T-helper 9 cell (primary cell): ENCODE measurements around the gene SAYSD1.

Experiments used
- DNase-seq: peaks from one replicate; pipeline ENCODE4 v3.0.0-alpha.2; 2020

The SAYSD1 gene

GRCh38 chr6:39077882-39078594 lies 36.9 kb downstream of the SAYSD1 start:
- DNase-seq = no peak

- DNase-seq = no peak
Observed at GRCh38 chr6:39076623-39077535, 38.1 kb downstream of the SAYSD1 start.

GRCh38 chr6:39075807-39076622 lies 39.0 kb downstream of the SAYSD1 start:
- DNase-seq = no peak

GRCh38 chr6:39075010-39075686 lies 39.8 kb downstream of the SAYSD1 start:
- no peak for DNase-seq

GRCh38 chr6:39074486-39074885 lies 40.5 kb downstream of the SAYSD1 start:
- no peak for DNase-seq

- no peak for DNase-seq
Observed at GRCh38 chr6:39073471-39074355, 41.3 kb downstream of the SAYSD1 start.

- DNase-seq = no peak
Observed at GRCh38 chr6:39072830-39073229, 42.2 kb downstream of the SAYSD1 start.

GRCh38 chr6:39068391-39068790 lies 46.6 kb downstream of the SAYSD1 start:
- DNase-seq = no peak

GRCh38 chr6:39065561-39065960 lies 49.4 kb downstream of the SAYSD1 start:
- DNase-seq = no peak

- DNase-seq = no peak
Observed at GRCh38 chr6:39063526-39063925, 51.5 kb downstream of the SAYSD1 start.

GRCh38 chr6:39062014-39062740 lies 52.8 kb downstream of the SAYSD1 start:
- no peak for DNase-seq

GRCh38 chr6:39061588-39061987 lies 53.4 kb downstream of the SAYSD1 start:
- DNase-seq = no peak

- no peak for DNase-seq
Observed at GRCh38 chr6:39061182-39061581, 53.8 kb downstream of the SAYSD1 start.

GRCh38 chr6:39060467-39061160 lies 54.4 kb downstream of the SAYSD1 start:
- DNase-seq = no peak

GRCh38 chr6:39059496-39060310 lies 55.3 kb downstream of the SAYSD1 start:
- no peak for DNase-seq

GRCh38 chr6:39058471-39059147 lies 56.4 kb downstream of the SAYSD1 start:
- no peak for DNase-seq

GRCh38 chr6:39057251-39058155 lies 57.5 kb downstream of the SAYSD1 start:
- DNase-seq = no peak
